ENCODE results near the gene SHANK1.

- TF ChIP-seq CTCF (IDR thresholded peaks at IDR 0.05) = no peak
- no peak for TF ChIP-seq POLR2A (IDR thresholded peaks at IDR 0.05)
Measured at GRCh38 chr19:50654882-50655281, 64.7 kb downstream of the SHANK1 start.
